PC-3 (cell line): ENCODE data around the gene WDFY4.

Experiments used
- EZH2 ChIP-seq: fragments of 300-600 bp; sonication (generic); IDR thresholded peaks from one replicate; pipeline ENCODE4 v1.6.1; 2017; ENCODE audit warnings: antibody characterized with exemption, mild to moderate bottlenecking, low read length; ENCODE audit not compliant: unreplicated experiment
- TF ChIP-seq, protein P1 (sequence below): fragments of 300-600 bp; sonication (generic); conservative IDR thresholded peaks from 2 replicates; pipeline ENCODE4 v1.5.1; 2017; ENCODE audit warnings: antibody characterized with exemption, low read depth, mild to moderate bottlenecking, low read length

GRCh38 chr10:48779077-48779476 lies 94.4 kb downstream of the WDFY4 start:
- TF ChIP-seq, protein P1, sequence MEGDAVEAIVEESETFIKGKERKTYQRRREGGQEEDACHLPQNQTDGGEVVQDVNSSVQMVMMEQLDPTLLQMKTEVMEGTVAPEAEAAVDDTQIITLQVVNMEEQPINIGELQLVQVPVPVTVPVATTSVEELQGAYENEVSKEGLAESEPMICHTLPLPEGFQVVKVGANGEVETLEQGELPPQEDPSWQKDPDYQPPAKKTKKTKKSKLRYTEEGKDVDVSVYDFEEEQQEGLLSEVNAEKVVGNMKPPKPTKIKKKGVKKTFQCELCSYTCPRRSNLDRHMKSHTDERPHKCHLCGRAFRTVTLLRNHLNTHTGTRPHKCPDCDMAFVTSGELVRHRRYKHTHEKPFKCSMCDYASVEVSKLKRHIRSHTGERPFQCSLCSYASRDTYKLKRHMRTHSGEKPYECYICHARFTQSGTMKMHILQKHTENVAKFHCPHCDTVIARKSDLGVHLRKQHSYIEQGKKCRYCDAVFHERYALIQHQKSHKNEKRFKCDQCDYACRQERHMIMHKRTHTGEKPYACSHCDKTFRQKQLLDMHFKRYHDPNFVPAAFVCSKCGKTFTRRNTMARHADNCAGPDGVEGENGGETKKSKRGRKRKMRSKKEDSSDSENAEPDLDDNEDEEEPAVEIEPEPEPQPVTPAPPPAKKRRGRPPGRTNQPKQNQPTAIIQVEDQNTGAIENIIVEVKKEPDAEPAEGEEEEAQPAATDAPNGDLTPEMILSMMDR, result no peak
- TF ChIP-seq EZH2, result no peak
